NCI-H460 (cell line): ENCODE results near the gene WDR93. TPM values are rescaled to one million over a fixed set of nuclear protein-coding genes. Genes with fewer than 3 reads are reported as not detected.
"Not testable (repeated sequence)": the region's sequence is repeated elsewhere in the genome, so short reads cannot be mapped to it uniquely, and the experiment has no call there.

Experiments
- DNase-seq: peaks from one replicate; pipeline ENCODE4 v3.0.0-alpha.2; 2016; ENCODE audit warnings: low read depth; ENCODE audit errors: extremely low read depth
- total RNA-seq: library from RNA; depleted of rRNA; stranded (reverse); fragments of >200 nt; shearing (Covaris generic); gene quantifications from 2 replicates; pipeline ENCODE4 v1.2.3, GENCODE V29; 2014

The WDR93 gene
- total RNA-seq, 1 experiment from 2014 or later, result 0.30 TPM

GRCh38 chr15:89766357-89767311 lies 76.0 kb downstream of the WDR93 start:
- DNase-seq, result no peak

- no peak for DNase-seq
These were observed 76.9 kb downstream of the WDR93 start for GRCh38 chr15:89767411-89767915.

- DNase-seq, result no peak
These were observed 77.5 kb downstream of the WDR93 start for GRCh38 chr15:89768071-89768500.

- no peak for DNase-seq
These were observed 78.8 kb downstream of the WDR93 start for GRCh38 chr15:89769366-89769765.

- DNase-seq, result no peak
These were observed 79.4 kb downstream of the WDR93 start for GRCh38 chr15:89770041-89770440.

- peak; percentile 15 for DNase-seq
These were observed 82.4 kb downstream of the WDR93 start for GRCh38 chr15:89772932-89773583.

GRCh38 chr15:89774492-89774891 lies 83.9 kb downstream of the WDR93 start:
- DNase-seq, result no peak

GRCh38 chr15:89775815-89776214 lies 85.2 kb downstream of the WDR93 start:
- no peak for DNase-seq

GRCh38 chr15:89776274-89777072 lies 85.9 kb downstream of the WDR93 start, which contains the start of gene MESP2:
MESP2 (plus strand) TSS chr15:89776332; CDS start chr15:89776358, 26 bp downstream.
- peak; percentile 72 for DNase-seq

- no peak for DNase-seq
These were observed 86.6 kb downstream of the WDR93 start for GRCh38 chr15:89777073-89777751.

- no peak for DNase-seq
These were observed 87.3 kb downstream of the WDR93 start for GRCh38 chr15:89777782-89778380.

- no peak for DNase-seq
These were observed 88.2 kb downstream of the WDR93 start for GRCh38 chr15:89778861-89779260.

GRCh38 chr15:89780601-89781000 lies 90.0 kb downstream of the WDR93 start:
- DNase-seq, result no peak

- no peak for DNase-seq
These were observed 90.4 kb downstream of the WDR93 start for GRCh38 chr15:89781055-89781454.

- no peak for DNase-seq
These were observed 91.4 kb downstream of the WDR93 start for GRCh38 chr15:89781891-89782618.

- not testable (repeated sequence) for DNase-seq
These were observed 92.0 kb downstream of the WDR93 start for GRCh38 chr15:89782619-89782950.

- DNase-seq, result no peak
These were observed 92.7 kb downstream of the WDR93 start for GRCh38 chr15:89783111-89783860.
